ENCODE data around the gene RASSF5.

The RASSF5 gene

DNA sequence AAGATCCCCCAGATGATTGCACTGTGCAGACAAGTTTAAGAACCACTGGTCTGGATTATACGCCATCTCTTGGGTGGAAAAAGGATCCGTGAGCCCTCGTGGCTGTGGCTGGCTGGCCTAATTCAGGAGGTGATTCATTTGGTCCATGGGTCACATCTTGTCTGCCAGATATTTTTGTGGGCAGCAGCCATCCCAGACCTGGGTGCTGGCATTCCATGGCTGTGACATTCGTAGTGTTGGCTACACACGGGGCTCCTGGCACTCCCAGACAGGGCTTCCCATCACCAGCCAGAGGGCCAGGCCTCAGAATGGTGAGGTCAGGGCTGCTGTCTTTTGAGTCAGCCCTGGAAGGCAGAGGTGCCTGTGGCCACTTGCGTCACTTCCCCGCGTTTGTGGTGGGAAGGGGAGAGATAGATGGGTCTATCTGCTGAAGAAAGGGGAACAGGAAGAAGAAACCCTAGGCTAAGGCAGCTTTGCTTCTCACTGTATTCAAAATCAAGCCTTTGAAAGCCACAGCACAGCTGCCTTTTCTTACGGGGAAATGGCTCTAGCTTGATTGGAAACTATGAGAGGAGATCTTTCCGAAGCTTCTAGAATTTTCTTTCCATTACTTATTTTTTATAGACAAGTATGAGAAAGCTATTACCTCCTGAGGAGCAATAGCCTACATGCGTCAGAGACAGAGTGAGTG lies 72.6 kb downstream of the RASSF5 start:
- no peak for TF ChIP-seq FOXP2 (optimal IDR thresholded peaks at IDR 0.05; ENCODE audit: borderline replicate concordance, extremely low read depth, extremely low read length, insufficient read depth)
- no peak for TF ChIP-seq POLR2AphosphoS5 (IDR thresholded peaks at IDR 0.05; ENCODE audit: low read depth, low read length)
- no peak for TF ChIP-seq TAF1 (IDR thresholded peaks at IDR 0.05; ENCODE audit: borderline replicate concordance, insufficient read depth, low read length)
- TF ChIP-seq, protein P1, sequence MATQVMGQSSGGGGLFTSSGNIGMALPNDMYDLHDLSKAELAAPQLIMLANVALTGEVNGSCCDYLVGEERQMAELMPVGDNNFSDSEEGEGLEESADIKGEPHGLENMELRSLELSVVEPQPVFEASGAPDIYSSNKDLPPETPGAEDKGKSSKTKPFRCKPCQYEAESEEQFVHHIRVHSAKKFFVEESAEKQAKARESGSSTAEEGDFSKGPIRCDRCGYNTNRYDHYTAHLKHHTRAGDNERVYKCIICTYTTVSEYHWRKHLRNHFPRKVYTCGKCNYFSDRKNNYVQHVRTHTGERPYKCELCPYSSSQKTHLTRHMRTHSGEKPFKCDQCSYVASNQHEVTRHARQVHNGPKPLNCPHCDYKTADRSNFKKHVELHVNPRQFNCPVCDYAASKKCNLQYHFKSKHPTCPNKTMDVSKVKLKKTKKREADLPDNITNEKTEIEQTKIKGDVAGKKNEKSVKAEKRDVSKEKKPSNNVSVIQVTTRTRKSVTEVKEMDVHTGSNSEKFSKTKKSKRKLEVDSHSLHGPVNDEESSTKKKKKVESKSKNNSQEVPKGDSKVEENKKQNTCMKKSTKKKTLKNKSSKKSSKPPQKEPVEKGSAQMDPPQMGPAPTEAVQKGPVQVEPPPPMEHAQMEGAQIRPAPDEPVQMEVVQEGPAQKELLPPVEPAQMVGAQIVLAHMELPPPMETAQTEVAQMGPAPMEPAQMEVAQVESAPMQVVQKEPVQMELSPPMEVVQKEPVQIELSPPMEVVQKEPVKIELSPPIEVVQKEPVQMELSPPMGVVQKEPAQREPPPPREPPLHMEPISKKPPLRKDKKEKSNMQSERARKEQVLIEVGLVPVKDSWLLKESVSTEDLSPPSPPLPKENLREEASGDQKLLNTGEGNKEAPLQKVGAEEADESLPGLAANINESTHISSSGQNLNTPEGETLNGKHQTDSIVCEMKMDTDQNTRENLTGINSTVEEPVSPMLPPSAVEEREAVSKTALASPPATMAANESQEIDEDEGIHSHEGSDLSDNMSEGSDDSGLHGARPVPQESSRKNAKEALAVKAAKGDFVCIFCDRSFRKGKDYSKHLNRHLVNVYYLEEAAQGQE (IDR thresholded peaks at IDR 0.05; ENCODE audit: insufficient read depth in 1 of 2, low read depth in 2 of 2, low read length in 2 of 2) = no peak
- no peak for TF ChIP-seq SIN3A (IDR thresholded peaks at IDR 0.05; ENCODE audit: borderline replicate concordance, insufficient read depth, low read length)

DNA sequence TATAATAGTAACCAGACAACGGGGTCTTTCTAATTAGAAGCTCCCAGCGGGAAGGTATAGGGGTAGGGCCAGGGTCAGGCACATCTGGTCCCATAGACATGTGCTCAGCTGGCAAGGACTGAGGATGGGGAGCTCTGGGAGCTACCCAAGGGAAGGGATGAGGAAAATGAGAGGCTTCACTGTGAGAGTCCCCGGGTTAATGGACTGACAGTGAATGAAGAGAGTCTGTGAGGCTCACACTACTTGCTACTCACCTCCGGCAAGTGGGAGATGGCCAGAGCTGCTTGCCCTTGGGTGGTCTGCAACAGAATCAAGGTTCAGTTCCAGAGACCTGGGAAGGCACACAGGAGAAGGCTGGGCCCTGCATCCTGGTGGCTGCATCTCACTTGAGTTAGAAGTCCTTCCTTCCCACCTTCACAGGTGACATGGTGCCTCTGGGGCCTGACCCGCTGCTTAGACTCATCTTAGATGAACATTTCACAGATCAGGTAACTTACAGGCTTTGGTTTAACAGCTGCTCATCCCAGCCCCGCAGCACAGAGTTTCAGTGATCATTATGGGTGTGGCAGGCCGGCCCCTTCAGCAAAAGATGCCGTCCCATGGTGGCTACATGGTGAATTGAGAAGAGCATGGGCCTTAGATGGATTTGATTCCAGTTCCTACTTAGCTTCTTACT lies 73.2 kb downstream of the RASSF5 start:
- no peak for TF ChIP-seq POLR2AphosphoS5 (IDR thresholded peaks at IDR 0.05; ENCODE audit: low read depth, low read length)
- no peak for TF ChIP-seq FOXP2 (optimal IDR thresholded peaks at IDR 0.05; ENCODE audit: borderline replicate concordance, extremely low read depth, extremely low read length, insufficient read depth)
- TF ChIP-seq SIN3A (IDR thresholded peaks at IDR 0.05; ENCODE audit: borderline replicate concordance, insufficient read depth, low read length) = no peak
- TF ChIP-seq, protein P1 (IDR thresholded peaks at IDR 0.05; ENCODE audit: insufficient read depth in 1 of 2, low read depth in 2 of 2, low read length in 2 of 2) = no peak
- no peak for TF ChIP-seq TAF1 (IDR thresholded peaks at IDR 0.05; ENCODE audit: borderline replicate concordance, insufficient read depth, low read length)

DNA sequence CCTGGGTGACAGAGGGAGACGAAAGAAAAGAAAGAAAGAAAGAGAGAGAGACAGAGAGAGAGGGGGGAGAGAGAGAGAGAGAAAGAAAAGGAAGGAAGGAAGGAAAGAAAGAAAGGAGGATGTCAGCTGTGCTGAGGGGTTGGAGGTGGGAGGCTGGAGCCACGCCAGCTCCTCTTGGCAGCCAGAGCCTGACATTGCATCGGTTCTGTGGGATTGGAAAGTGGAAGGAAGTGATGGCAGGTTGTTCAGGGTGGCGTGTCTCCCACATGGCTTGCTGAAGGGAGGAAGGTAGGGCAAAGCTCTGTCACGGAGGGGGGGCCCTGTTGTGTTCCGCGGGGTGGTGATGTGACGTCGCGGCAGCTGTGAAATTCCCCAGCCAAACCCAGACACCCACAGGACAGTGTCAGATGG lies 74.2 kb downstream of the RASSF5 start:
- TF ChIP-seq TAF1 (IDR thresholded peaks at IDR 0.05; ENCODE audit: borderline replicate concordance, insufficient read depth, low read length) = no peak
- no peak for TF ChIP-seq SIN3A (IDR thresholded peaks at IDR 0.05; ENCODE audit: borderline replicate concordance, insufficient read depth, low read length)
- TF ChIP-seq FOXP2 (optimal IDR thresholded peaks at IDR 0.05; ENCODE audit: borderline replicate concordance, extremely low read depth, extremely low read length, insufficient read depth) = no peak
- TF ChIP-seq, protein P1 (IDR thresholded peaks at IDR 0.05; ENCODE audit: insufficient read depth in 1 of 2, low read depth in 2 of 2, low read length in 2 of 2) = no peak
- TF ChIP-seq POLR2AphosphoS5 (IDR thresholded peaks at IDR 0.05; ENCODE audit: low read depth, low read length) = no peak

DNA sequence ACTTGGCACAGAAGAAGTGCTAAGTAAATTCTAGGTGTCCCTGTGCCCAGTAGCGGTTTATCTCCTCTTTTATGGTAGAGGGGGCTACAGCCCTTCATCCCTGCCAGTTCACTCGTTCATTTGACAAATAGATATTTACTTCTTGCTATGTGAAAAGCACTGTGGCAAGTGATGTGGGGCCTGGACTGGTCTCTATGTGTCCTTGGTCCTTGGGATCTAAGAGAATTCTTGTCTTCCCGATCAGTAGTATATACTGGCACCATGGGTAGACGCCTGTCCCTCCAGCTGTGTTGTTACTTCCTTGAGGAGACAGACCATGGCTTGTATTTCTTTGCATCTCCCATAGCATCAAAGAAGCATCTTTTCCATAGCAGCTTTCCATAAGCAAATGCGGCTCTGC lies 75.2 kb downstream of the RASSF5 start:
- TF ChIP-seq SIN3A (IDR thresholded peaks at IDR 0.05; ENCODE audit: borderline replicate concordance, insufficient read depth, low read length) (no peak), TAF1 (IDR thresholded peaks at IDR 0.05; ENCODE audit: borderline replicate concordance, insufficient read depth, low read length) (no peak), FOXP2 (optimal IDR thresholded peaks at IDR 0.05; ENCODE audit: borderline replicate concordance, extremely low read depth, extremely low read length, insufficient read depth) (no peak), POLR2AphosphoS5 (IDR thresholded peaks at IDR 0.05; ENCODE audit: low read depth, low read length) (no peak)
- TF ChIP-seq, protein P1 (IDR thresholded peaks at IDR 0.05; ENCODE audit: insufficient read depth in 1 of 2, low read depth in 2 of 2, low read length in 2 of 2) = no peak

Measured in PFSK-1 (cell line).